Measurements from ENCODE around the gene PPP1R9A.
A peak's percentile ranks its signal among the peaks of the same experiment; 100 is the strongest.

DNA sequence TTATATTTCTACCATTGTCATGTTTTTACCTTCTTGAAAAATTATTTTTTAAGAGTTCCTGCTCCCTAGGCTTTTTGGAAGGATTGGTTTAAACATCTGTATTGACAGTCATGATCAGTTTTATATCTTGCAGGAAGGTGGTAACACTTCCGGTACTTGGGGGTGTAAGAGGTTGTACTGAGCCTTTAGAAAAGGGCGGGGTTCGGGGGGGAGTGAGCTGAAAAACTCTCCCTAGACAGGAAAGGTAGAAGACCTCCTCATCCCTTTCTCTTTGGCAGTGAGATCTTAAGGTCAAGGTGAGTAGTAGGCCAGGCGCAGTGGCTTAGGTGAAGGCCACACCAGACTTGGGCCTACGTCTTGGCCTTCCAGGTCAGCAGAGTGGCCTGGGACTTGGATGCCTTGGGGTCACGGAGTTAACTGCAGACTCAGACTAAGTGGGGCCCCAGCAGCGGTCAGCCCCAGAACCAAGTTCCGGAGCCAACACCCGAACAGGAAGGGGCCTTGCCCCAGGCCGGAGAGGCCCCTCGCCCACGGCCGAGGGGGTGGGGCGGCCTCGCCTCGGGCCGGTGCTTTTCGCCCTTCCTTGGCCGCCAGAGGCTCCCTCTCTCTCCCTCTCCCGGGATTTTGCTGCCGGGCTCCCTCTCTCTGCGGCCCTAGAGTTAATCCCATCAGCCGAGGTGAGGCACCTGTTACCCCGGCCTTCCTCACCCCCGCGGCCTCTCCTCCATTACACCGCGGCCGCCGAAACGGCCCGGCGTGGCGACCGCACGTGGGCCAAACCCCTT, at the start of gene PPP1R9A:
- TF ChIP-seq, protein P1, sequence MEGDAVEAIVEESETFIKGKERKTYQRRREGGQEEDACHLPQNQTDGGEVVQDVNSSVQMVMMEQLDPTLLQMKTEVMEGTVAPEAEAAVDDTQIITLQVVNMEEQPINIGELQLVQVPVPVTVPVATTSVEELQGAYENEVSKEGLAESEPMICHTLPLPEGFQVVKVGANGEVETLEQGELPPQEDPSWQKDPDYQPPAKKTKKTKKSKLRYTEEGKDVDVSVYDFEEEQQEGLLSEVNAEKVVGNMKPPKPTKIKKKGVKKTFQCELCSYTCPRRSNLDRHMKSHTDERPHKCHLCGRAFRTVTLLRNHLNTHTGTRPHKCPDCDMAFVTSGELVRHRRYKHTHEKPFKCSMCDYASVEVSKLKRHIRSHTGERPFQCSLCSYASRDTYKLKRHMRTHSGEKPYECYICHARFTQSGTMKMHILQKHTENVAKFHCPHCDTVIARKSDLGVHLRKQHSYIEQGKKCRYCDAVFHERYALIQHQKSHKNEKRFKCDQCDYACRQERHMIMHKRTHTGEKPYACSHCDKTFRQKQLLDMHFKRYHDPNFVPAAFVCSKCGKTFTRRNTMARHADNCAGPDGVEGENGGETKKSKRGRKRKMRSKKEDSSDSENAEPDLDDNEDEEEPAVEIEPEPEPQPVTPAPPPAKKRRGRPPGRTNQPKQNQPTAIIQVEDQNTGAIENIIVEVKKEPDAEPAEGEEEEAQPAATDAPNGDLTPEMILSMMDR (optimal IDR thresholded peaks at IDR 0.05 in 1 of 3, IDR thresholded peaks at IDR 0.05 in 1 of 3, conservative IDR thresholded peaks at IDR 0.05 in 1 of 3; ENCODE audit: extremely low read depth in 1 of 3, insufficient read depth in 2 of 3, low read length in 3 of 3): no peak
- TF ChIP-seq EZH2 (IDR thresholded peaks at IDR 0.05; ENCODE audit: low read length): peak; percentile 60

All from keratinocyte (primary cell).